Activated naive CD4-positive, alpha-beta T cell treated with anti-CD3 and anti-CD28 coated beads, Interleukin-2, amount 50 U/mL, for 72 hours (primary cell): ENCODE results near the gene HOXA2. TPM values are rescaled to one million over a fixed set of nuclear protein-coding genes. Genes with fewer than 3 reads are reported as not detected.

ENCODE experiments used
- ATAC-seq, 2 donors: fragments of 150-1000 bp; cut with Tn5 transposase; 2 replicates each; pipeline ENCODE4 v1.10.0; 2021; ENCODE audit warnings: mild to moderate bottlenecking in 2 of 2, moderate library complexity in 2 of 2
- DNase-seq, 2 donors: peaks; one replicate each; pipeline ENCODE4 v3.0.0; 2021 to 2022; ENCODE audit warnings: low spot score in 2 of 2
- H3K27ac Mint-ChIP-seq, 2 donors: one replicate each; pipeline ENCODE4 v1.8.0; 2022; ENCODE audit warnings: mild to moderate bottlenecking in 2 of 2, mixed read lengths in 2 of 2
- H3K36me3 Mint-ChIP-seq, 2 donors: one replicate each; pipeline ENCODE4 v1.8.0; 2022; ENCODE audit warnings: mixed read lengths in 2 of 2
- H3K9me3 Mint-ChIP-seq, 2 donors: one replicate each; pipeline ENCODE4 v1.8.0; 2022; ENCODE audit warnings: mixed read lengths in 2 of 2
- total RNA-seq, 2 donors: library from RNA; stranded (reverse); gene quantifications; one replicate each; pipeline ENCODE4 v1.2.3, GENCODE V29; 2022

The HOXA2 gene
- total RNA-seq, 2 donors from 2014 or later: not detected

DNA sequence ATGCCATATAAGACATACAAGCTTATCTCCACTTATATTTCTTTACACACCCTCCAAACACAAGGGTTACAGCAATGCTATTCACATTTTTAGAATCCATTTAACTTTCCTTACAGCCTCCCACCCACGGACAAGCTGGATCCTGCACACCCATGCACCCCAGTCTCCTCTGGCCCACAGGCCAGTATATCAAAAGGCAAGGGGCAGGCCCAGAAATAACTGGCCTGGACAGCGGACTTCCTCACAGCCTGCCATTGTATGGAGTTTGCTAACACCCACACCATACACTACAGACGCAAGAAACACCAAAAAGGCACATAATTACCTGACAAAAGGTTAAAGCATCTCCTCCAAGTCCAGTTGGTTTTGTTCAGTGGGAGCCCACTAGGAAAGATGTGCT, 16.1 kb upstream of the HOXA2 start:
- Mint-ChIP-seq H3K9me3 (no peaks in the 10 kb centered on the region), H3K27ac (no peak overlapping the region), H3K36me3 (no peaks in the 10 kb centered on the region)
- ATAC-seq (no peak), DNase-seq (no peak)

DNA sequence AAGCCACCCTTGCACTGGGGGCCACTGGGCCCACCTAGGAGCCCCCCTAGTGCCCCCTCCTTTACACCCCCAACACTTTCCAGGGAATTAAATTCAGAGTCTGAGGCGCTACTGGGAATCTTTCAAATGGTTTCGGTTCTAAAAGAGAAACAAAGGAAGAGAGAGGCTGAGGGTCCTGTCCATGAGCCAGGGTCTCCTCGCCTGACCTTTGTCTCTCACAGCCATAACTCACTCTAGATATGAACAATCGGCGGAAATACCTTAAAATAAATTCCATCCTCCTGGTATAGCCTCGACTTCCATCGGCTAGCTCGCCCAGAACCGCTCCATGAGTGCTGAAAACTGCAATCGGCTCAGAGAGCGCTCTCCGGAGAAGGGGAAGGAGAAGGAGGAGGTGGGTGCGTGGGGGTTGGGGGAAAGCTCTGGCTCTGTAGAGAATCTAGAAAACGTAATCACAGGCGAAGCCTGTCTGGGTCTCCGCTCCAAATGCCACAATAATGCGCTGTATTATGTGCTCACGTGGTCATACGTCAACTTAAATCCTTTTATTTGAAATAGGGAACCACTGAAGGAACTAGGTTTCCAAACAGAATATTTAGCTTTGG, 15.5 kb upstream of the HOXA2 start:
- DNase-seq (no peak), ATAC-seq (no peak)
- H3K9me3 Mint-ChIP-seq: no peaks in the 10 kb centered on the region
- no peaks in the 10 kb centered on the region for H3K36me3 Mint-ChIP-seq
- no peak overlapping the region for H3K27ac Mint-ChIP-seq

DNA sequence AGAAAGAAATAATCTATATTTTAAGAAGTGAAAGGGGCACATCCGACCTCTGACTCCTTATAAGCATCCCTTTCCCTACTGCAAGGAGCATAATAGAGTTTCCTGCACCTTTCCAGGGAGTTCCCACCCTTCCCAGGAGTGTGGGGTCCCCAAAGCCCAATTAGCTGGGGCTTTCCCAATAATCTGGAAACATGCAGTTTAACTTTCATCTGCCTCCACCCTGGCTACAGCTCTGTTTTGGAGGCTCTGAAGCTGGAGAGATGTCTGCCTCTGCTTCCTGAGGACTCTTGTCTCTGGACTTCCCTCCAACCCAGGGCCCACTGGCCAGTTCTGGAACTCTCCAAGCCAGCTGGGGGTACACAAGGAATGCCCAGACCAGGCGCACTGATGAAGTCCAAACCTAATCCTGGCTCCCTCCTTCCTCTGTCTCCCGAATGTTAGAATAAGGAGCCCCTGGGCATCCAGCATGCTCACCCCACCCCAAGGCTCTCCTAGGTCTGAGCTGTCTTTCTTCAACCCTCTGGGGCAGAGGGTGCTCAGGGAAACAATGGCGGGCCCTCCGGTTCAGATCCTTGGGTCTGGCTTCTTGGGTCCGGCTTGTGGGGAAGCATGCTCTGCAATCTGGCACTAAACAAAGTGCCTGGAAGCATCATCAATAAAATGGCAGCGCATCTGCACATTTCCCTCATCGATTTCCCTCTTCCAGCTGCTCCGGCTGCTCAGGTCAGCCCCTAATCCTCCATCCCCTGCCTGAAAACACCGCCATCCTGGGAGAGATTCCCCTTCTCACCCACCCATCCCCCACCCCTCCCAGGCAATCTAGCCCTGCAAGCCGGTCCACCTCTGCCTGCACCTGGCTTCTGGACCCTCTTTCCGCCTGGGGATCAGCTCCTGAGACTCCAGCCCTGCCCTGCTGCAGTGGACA, 14.7 kb upstream of the HOXA2 start:
- Mint-ChIP-seq H3K9me3 (no peaks in the 10 kb centered on the region), H3K27ac (no peak overlapping the region), H3K36me3 (no peaks in the 10 kb centered on the region)
- DNase-seq (no peak), ATAC-seq (no peak)

DNA sequence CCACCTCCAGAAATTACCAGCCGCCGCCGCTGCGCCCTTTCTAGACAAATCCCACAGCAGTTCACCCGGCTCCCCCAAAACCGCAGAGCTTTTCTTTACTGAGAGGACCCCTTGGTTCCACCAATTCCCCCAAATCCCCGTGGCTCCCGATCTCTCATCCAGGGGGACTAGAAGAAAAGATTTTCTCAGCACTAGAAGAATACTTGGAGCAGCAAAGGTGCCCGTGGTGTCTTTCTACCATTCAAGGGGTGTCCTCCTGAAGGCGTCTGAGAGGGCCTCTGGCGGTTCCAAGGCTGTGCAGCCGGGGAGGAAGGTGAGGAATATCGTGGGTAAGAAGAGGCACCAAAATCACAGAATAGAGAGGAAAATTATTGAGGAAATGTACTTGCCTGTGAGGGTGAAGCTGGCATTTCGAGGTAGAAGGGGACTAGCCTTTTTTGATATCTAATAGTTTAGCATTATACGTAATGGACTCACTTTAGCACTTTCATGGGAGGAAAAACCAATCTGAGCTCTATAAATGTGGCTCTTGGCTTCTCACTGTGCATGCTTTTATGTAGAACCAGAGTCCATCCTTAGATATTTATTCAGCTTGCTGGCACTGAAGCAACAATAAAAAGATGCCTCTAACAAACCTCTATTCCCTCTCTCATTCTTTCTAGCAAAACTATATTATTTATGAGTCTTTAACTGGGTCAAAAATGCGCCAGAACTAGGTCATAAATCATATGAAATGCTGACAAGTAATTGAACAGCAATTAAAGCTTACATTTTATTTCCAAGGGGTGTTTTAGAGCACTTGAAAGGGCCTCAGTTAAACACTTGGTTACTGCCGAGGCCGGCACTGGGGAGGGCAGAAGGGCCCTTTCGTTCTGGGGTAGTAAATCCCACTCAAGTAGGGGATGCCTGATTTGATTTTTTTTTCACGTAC, 13.8 kb upstream of the HOXA2 start:
- ATAC-seq: no peak
- Mint-ChIP-seq H3K27ac (no peak overlapping the region), H3K9me3 (no peaks in the 10 kb centered on the region), H3K36me3 (no peaks in the 10 kb centered on the region)
- DNase-seq: no peak

DNA sequence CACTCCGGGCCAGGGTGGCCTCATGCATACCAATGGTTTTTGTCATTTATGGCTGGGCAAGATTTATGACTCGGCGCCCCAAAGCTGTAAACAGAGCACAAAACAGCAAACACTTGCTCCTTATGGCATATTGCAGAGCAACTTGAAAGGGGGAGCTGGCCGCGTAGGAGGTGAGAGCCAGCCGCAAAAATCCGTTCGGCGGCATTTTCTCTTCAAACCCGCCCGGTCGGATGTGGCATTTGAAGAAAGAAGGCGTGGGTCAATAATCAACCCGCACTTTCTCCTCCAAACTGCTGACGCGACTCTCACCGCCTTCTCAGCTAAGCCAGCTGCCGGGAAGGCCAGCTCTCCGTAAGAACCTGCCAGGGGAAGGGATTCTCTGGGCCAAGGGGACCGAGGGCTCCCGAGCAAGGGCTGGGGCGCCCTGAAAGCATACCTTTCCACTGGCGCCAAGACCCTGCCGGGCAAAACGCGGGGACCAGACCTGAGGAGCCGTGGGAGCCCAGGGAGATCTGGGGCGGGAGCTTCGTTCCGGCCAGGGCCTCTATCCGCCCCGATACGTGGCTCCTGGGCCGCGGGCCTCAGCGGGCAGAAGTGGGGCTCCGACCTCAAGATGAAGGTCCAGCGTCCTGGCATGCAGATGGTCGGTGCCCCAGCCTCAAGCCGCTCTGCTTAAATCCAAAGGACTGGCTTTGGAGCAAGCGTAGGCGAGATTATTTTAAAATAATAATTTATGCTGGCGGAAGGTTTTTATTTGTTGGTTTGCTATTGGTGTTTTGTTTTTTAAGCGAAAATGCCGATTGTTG, 12.9 kb upstream of the HOXA2 start:
- DNase-seq (no peak), ATAC-seq (no peak)
- H3K9me3 Mint-ChIP-seq: no peaks in the 10 kb centered on the region
- no peaks in the 10 kb centered on the region for H3K36me3 Mint-ChIP-seq
- H3K27ac Mint-ChIP-seq: no peak overlapping the region

DNA sequence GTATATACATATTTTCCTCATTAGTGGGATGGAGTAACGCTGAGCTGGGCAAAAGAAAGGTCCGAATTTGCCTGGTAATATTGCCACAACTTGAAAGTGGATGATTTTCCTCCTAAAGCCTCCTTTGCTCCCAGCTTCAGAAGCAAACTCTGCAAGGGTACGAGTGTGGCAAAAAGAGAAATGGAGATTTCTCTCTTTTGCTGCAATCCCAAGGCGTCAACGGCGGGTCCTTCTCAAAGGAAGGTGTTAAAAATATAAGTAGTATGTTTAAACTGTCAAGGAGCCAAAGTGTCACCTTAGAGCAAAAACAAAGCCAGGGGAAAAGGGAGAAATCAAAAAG, 12.4 kb upstream of the HOXA2 start:
- no peak for ATAC-seq
- no peaks in the 10 kb centered on the region for H3K9me3 Mint-ChIP-seq
- no peaks in the 10 kb centered on the region for H3K36me3 Mint-ChIP-seq
- DNase-seq: no peak
- H3K27ac Mint-ChIP-seq: no peak overlapping the region

DNA sequence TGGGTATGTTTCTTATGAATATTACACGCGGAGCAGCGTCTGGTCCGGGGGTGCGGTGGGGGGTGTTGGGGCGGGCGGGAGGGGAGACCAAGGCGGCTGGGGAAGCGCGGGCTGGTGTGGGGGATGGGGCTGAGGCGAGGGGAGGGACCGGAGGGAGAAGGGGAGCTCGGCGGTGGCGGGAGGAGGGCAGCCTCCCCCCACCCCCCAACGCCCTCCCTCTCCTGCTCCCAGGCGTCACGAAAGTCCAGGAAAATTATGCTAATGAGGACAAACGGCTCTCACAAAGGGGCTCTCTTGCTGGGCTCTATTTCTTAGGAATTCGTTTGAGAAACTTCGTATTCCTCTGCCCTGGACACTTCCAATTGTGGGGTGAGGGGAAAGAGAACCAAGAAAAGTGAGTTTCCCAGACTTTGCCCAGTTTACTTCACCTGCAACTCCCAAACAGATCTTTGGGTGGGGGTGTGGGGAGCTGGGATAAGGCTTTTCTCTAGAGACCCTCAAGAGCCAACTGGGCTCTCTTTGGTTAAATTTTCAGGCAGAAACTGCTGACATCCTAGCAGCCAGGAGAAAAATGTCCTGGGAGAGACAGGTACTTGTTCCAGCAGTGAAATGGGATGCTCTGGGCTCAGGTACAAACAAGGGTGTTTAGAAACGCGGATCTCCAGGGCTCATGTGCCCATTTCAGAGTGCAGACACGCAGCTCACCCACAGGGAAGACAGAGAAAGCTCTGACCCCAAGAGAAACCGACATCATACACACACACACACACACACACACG, 11.7 kb upstream of the HOXA2 start:
- no peak overlapping the region for H3K27ac Mint-ChIP-seq
- H3K36me3 Mint-ChIP-seq: no peaks in the 10 kb centered on the region
- no peak for DNase-seq
- ATAC-seq: no peak
- no peaks in the 10 kb centered on the region for H3K9me3 Mint-ChIP-seq

DNA sequence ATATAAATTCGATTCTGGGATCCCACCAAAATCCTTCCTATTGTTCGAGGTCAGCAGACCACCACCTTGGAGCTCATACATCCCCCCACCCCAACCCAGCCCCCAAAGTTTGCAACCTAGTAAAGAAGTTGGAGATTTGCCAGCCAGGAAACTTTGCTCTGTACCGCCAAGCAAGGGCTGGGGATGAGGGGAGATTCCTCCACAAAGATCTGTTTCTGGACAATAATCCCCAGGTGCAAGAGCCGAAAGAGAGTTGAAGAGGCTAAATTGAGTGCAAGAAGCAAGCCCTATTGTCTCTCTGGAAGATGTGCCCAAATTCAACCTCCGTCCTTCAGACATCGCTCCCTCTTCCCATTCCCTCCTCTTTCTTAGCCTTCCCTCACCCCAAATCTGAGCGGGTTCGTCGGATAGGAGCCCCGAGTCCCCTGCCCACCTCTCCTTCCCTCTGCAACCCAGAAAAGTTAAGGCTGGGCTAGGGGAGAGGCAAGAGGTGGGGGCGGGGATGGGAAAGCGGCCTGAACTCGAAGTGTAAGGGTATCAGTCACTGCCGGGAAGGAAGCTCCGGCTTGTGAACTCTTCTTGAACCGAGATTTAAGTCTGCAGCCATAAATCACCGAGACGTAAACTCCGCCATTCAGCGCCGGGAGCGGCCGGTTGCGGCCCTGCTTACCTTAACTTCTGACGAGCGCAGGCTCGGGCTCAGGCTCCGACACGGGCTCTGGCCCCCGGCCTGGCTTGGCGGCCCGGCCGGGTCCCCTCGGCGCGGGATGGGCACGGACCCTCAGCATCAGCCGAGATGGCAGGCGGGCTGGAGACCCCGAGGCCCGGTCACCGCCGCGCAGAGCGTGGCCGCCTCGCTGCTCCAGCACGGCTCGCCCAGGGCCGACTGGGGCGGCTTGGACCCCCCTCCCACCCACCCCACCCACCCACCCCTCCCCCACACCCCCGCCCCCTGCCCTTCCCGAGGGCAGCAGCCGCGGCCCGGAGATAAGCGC, 10.8 kb upstream of the HOXA2 start:
- no peaks in the 10 kb centered on the region for H3K9me3 Mint-ChIP-seq
- ATAC-seq (no peak), DNase-seq (no peak)
- H3K27ac Mint-ChIP-seq: no peak overlapping the region
- H3K36me3 Mint-ChIP-seq: no peaks in the 10 kb centered on the region

DNA sequence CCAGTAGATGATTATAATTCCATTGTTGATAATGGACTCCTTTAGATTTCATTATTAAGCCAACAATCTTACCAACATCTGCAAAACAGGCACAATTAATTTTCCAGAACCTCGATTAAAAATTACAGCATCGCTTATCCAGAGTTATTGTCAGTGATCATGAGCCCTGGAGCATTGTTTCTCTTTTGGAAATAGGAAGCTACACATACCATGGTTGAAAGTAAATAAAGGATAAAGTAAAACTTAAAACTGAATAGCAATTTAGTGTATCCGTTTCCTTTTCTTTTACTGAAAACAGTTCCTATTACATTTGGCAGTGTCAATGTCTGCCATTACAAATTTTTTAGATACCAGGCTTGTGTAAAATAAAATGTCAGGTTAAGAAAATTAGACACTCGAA, 9.9 kb upstream of the HOXA2 start:
- Mint-ChIP-seq H3K27ac (no peak overlapping the region), H3K36me3 (no peaks in the 10 kb centered on the region), H3K9me3 (no peaks in the 10 kb centered on the region)
- ATAC-seq (no peak), DNase-seq (no peak)

DNA sequence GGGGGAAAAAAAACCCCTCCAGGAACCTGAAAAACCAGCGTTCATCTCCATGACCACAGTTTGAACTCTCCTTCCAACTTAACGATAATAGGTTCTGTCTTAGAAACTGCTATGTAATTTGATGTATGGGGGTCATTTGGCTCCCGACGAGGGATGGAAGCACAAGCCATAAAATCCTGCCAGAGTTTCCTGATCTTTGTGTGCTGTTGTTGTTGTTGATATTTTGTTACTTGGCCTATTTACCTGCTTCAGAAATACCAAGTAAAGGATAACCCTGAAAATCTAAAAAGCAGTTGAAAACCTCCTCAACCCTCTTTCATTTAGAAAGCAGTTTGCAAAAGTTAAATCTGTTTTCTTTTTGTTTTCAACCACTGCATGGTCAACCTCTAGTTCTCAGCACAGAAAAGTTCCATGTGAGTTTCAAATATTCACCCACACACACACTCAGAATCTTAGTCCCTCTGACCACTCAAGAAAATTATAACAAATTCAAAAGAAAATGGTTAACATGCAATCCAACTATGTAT, 9.3 kb upstream of the HOXA2 start:
- Mint-ChIP-seq H3K27ac (no peak overlapping the region), H3K9me3 (no peaks in the 10 kb centered on the region), H3K36me3 (no peaks in the 10 kb centered on the region)
- DNase-seq (no peak), ATAC-seq (no peak)

DNA sequence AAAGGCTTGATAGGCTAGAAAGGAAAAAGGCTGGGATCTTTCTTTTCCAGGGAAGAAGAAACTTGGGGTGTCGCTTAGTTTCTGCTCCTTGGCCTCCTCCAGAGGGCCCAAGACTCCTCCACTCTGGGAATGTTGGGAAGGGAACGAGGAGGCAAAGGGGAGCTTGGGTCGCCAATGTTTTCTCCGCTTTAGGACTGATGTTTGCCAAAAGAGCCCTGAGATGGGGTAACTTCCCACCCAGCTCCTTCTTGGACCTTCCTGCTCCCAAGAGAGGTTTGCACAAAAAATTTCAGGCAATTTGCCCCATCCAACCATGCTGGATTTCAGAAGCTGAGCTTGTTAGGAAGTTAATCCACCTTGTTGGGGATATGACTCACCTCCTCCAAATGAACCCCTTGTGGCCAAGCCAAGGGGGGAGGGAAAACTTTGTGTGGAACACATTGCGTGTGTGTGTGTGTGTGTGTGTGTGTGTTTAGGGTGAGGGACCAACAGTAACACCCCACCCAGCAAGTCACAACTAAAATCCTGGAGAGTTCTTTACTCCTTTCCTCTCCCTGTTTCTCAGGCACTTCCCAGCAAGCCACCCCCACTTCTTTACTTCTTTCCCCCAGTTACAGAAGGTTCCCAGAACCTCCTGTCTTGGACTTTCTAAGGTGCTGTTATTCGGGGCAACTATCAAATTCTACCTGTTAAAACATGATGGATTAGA, 8.7 kb upstream of the HOXA2 start:
- DNase-seq (no peak), ATAC-seq (no peak)
- no peaks in the 10 kb centered on the region for H3K9me3 Mint-ChIP-seq
- H3K36me3 Mint-ChIP-seq: no peaks in the 10 kb centered on the region
- no peak overlapping the region for H3K27ac Mint-ChIP-seq

DNA sequence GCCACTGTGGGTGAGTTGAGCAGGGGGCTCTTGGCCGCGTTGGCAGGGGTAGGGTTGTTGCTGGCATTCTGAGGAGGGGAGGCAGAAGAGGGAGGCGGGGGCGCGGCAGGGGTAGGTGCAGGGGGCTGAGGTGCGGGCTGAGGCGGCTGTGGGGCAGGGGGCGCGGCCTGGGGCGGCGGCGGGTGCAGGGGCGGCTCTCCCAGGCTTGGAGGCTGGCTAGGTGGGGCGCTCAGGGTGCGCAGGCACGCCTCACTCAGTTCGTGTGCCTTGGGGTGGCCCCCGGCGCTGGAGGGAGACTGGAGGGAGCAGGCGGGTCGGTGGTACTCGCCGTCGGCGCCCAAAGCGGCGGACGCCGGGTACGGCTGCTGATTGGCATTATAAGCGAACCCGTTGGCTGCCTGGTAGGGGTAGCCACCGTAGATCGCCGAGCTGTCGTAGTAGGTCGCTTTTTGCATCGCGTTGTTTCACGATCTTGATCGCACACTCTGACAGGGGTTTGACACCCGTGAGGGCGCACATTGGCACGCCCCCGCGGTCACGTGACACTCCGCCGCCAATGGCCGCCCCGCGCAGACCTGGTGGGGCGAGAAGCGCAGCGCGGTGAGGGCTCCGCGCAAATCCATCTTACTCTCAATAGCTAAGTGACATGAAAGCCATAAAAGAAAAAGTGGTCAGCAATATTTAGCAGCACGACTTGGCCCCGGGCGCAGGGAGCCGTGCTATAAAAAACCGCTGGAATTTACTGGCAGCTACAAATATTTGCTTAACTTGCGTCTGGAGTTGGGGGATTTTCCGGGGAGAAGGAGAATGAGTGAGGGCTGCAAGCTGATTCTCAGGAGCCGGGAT, 7.9 kb upstream of the HOXA2 start:
- no peaks in the 10 kb centered on the region for H3K36me3 Mint-ChIP-seq
- no peak overlapping the region for H3K27ac Mint-ChIP-seq
- ATAC-seq (no peak), DNase-seq (no peak)
- no peaks in the 10 kb centered on the region for H3K9me3 Mint-ChIP-seq

DNA sequence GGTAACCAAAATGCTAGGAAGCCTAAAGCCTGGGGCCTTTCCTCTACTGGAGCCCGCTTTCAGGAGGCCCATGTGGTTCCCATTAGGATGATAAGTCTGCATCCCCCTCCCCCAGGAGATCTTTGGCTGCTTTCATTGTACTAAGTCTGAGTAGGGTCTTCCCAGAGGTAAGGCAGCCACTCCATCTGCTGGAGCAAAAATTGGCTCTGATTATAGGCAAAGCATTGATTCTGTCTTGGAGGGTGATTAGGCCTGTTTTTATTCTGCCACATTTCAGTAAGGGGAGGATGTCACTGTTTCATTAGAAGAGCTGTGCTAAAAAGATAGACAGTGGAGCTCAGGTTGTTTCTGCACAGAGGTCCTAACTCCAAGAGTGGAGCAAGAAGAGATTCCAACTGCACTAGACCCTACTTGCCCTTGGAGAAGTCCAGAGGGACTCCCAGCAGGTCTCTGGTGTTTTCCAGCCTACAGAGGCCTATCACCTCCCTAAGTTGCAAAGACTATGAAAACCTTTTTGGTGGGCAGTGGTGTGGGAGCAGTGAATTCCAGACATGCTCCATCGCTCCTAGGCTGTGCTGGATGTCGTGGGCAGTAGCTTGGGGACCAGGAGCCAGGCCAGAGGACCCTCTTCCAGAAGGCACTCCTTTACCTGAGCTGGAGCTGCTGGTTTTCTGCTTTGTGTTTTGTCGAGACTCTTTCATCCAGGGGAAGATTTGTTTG, 7.1 kb upstream of the HOXA2 start:
- no peak for ATAC-seq
- Mint-ChIP-seq H3K36me3 (no peaks in the 10 kb centered on the region), H3K9me3 (no peaks in the 10 kb centered on the region), H3K27ac (no peak overlapping the region)
- no peak for DNase-seq
